ENCODE measurements around the gene ACP2.

ACP2 gene

GRCh38 chr11:47269002-47269828, 20.6 kb upstream of the ACP2 start:
- DNase-seq (ENCODE audit: low read depth), result peak; percentile 95

GRCh38 chr11:47268448-47269001, 19.9 kb upstream of the ACP2 start:
- no peak for DNase-seq (ENCODE audit: low read depth)

- DNase-seq (ENCODE audit: low read depth), result no peak
Observed at GRCh38 chr11:47267876-47268275, 19.3 kb upstream of the ACP2 start.

GRCh38 chr11:47264521-47264920, 15.9 kb upstream of the ACP2 start:
- DNase-seq (ENCODE audit: low read depth), result no peak

GRCh38 chr11:47264119-47264518, 15.5 kb upstream of the ACP2 start:
- no peak for DNase-seq (ENCODE audit: low read depth)

- no peak for DNase-seq (ENCODE audit: low read depth)
Observed at GRCh38 chr11:47261291-47261800, 12.7 kb upstream of the ACP2 start.

- no peak for DNase-seq (ENCODE audit: low read depth)
Observed at GRCh38 chr11:47260366-47260765, 11.8 kb upstream of the ACP2 start.

GRCh38 chr11:47259232-47259977, 10.8 kb upstream of the ACP2 start:
- no peak for DNase-seq (ENCODE audit: low read depth)

- DNase-seq (ENCODE audit: low read depth), result no peak
Observed at GRCh38 chr11:47258317-47258902, 9.8 kb upstream of the ACP2 start.

- DNase-seq (ENCODE audit: low read depth), result peak; percentile 90
Observed at GRCh38 chr11:47257517-47258316, 9.1 kb upstream of the ACP2 start, which contains the start of gene NR1H3. Gene NR1H3 (plus strand): TSS chr11:47257996. CDS start chr11:47259217, 1,221 bp downstream.

- DNase-seq (ENCODE audit: low read depth), result no peak
Observed at GRCh38 chr11:47257177-47257516, 8.5 kb upstream of the ACP2 start.

- no peak for DNase-seq (ENCODE audit: low read depth)
Observed at GRCh38 chr11:47256374-47256773, 7.8 kb upstream of the ACP2 start.

- no peak for DNase-seq (ENCODE audit: low read depth)
Observed at GRCh38 chr11:47254386-47254785, 5.8 kb upstream of the ACP2 start.

GRCh38 chr11:47253660-47254059, 5.0 kb upstream of the ACP2 start:
- no peak for DNase-seq (ENCODE audit: low read depth)

- DNase-seq (ENCODE audit: low read depth), result no peak
Observed at GRCh38 chr11:47251751-47252150, 3.1 kb upstream of the ACP2 start.

GRCh38 chr11:47249378-47249715, 733 bp upstream of the ACP2 start:
- DNase-seq (ENCODE audit: low read depth), result no peak

GRCh38 chr11:47248304-47248663, 330 bp downstream of the ACP2 start:
- no peak for DNase-seq (ENCODE audit: low read depth)

GRCh38 chr11:47247502-47247901, 1.1 kb downstream of the ACP2 start:
- DNase-seq (ENCODE audit: low read depth), result no peak

- no peak for DNase-seq (ENCODE audit: low read depth)
Observed at GRCh38 chr11:47245611-47246357, 2.8 kb downstream of the ACP2 start.

- DNase-seq (ENCODE audit: low read depth), result no peak
Observed at GRCh38 chr11:47244448-47245350, 3.9 kb downstream of the ACP2 start.

Measured in CMK (cell line).